Gastrocnemius medialis (tissue), 4 donors: Measurements from ENCODE around the gene GARIN1A. TPM values are rescaled to one million over a fixed set of nuclear protein-coding genes. Genes with fewer than 3 reads are reported as not detected.
"Not testable (repeated sequence)": the region's sequence is repeated elsewhere in the genome, so short reads cannot be mapped to it uniquely, and the experiment has no call there.

ENCODE experiments used
- ATAC-seq, 2 donors: fragments of 150-250 bp; one replicate each; pipeline ENCODE4 v1.9.1; 2016
- DNase-seq, 2 donors: peaks; one replicate each; pipeline ENCODE4 v3.0.0-alpha.2; 2019
- H3K27ac ChIP-seq, 4 donors: fragments of 200-600 bp; sonication (generic); 1 replicate in 1 of 4; 2 replicates in 3 of 4; pipeline ENCODE4 v1.5.1; 2016 to 2018; ENCODE audit warnings: mild to moderate bottlenecking in 2 of 4, moderate library complexity in 1 of 4
- H3K27me3 ChIP-seq, 3 donors: fragments of 200-600 bp; sonication (generic) in 2 of 3; 1 replicate in 1 of 3; 2 replicates in 2 of 3; pipeline versions ENCODE4 v1.5.1 to v1.6.0; 2016 to 2019; ENCODE audit warnings: mild to moderate bottlenecking in 1 of 3, moderate library complexity in 1 of 3
- H3K36me3 ChIP-seq, 2 donors: fragments of 200-600 bp; sonication (generic) in 1 of 2; one replicate each; pipeline ENCODE4 v1.5.1; 2017 to 2018
- H3K4me1 ChIP-seq, 2 donors: fragments of 200-600 bp; sonication (generic) in 1 of 2; one replicate each; pipeline ENCODE4 v1.5.1; 2016 to 2017; ENCODE audit warnings: mild to moderate bottlenecking in 2 of 2
- H3K4me3 ChIP-seq, 4 donors: fragments of 200-600 bp; sonication (generic) in 3 of 4; 1 replicate in 1 of 4; 2 replicates in 3 of 4; pipeline ENCODE4 v1.5.1; 2016 to 2019; ENCODE audit warnings: mild to moderate bottlenecking in 2 of 4
- H3K9me3 ChIP-seq, 3 donors: fragments of 200-600 bp; sonication (generic) in 2 of 3; 1 replicate in 1 of 3; 2 replicates in 2 of 3; pipeline ENCODE4 v1.5.1; 2016 to 2019
- CTCF ChIP-seq, 5 experiments: fragments of 450-650 bp in 3 of 5; fragments of 200-600 bp in 2 of 5; sonication (generic) in 2 of 5; IDR thresholded peaks in 4 of 5; conservative IDR thresholded peaks in 1 of 5; 1 replicate in 4 of 5; 2 replicates in 1 of 5; pipeline ENCODE4 v1.5.1; 2016 to 2019; ENCODE audit warnings: antibody characterized with exemption in 5 of 5, mild to moderate bottlenecking in 3 of 5, moderate library complexity in 3 of 5
- POLR2A ChIP-seq, 2 donors: fragments of 450-650 bp; IDR thresholded peaks; one replicate each; pipeline ENCODE4 v1.6.1; 2017; ENCODE audit warnings: antibody characterized with exemption in 2 of 2, mild to moderate bottlenecking in 2 of 2, moderate library complexity in 2 of 2
- in situ Hi-C, 4 donors: fragments of 200-750 bp; cut with MboI; loops; one replicate each; pipeline versions ENCODE4 v1.15.0 to v1.8.0; 2017; ENCODE audit warnings: low sequenced_read_pairs in 4 of 4
- intact Hi-C: fragments of 100-400 bp; cut with DNase I; formaldehyde crosslinking; loops from one replicate; pipeline ENCODE4 v1.15.1; 2023; ENCODE audit warnings: low total_unique reads
- total RNA-seq, 4 donors: library from RNA; depleted of rRNA; stranded (reverse); fragments of >200 nt; gene quantifications; one replicate each; pipeline versions ENCODE4 v1.1.0 to v1.2.3, GENCODE V29; 2016

Gene GARIN1A
- 1 to 10 TPM in 2 of 4 donors, under 1 TPM in 2; 0.13 to 1.6 (median 0.76) TPM for total RNA-seq

- H3K9me3 ChIP-seq: no peaks in the 10 kb centered on the region
- no peaks in the 10 kb centered on the region for H3K36me3 ChIP-seq
- H3K27me3 ChIP-seq: no peaks in the 10 kb centered on the region
- no peak within 1 kb of the TSS for H3K27ac ChIP-seq
- H3K4me3 ChIP-seq: no peak within 1 kb of the TSS
- in situ Hi-C loops (no loop called here), intact Hi-C loops (no loop called here)
- H3K4me1 ChIP-seq: peaks cover 7 to 13% of the 10 kb centered on the region in 2 donors
- DNase-seq (no peak), ATAC-seq (no peak)
- TF ChIP-seq CTCF (IDR thresholded peaks at IDR 0.05 in 4 of 5, conservative IDR thresholded peaks at IDR 0.05 in 1 of 5) (no peak), POLR2A (IDR thresholded peaks at IDR 0.05) (no peak)
Measured at GRCh38 chr7:128671992-128672391, at the start of gene GARIN1A. Gene GARIN1A (plus strand): TSS chr7:128672292. CDS start chr7:128672398, 106 bp downstream.

GRCh38 chr7:128627124-128627523, 45.0 kb upstream of the GARIN1A start:
- DNase-seq, in situ Hi-C loops, H3K27me3 ChIP-seq, H3K9me3 ChIP-seq, intact Hi-C loops, H3K4me1 ChIP-seq, H3K4me3 ChIP-seq, H3K27ac ChIP-seq, ATAC-seq: not testable (repeated sequence)
- H3K36me3 ChIP-seq: peaks cover 0 to 55% of the 10 kb centered on the region in 2 donors

- DNase-seq, H3K4me1 ChIP-seq, H3K9me3 ChIP-seq, H3K4me3 ChIP-seq, intact Hi-C loops, H3K27me3 ChIP-seq, in situ Hi-C loops, ATAC-seq, H3K27ac ChIP-seq: not testable (repeated sequence)
- H3K36me3 ChIP-seq: peaks cover 0 to 35% of the 10 kb centered on the region in 2 donors
Measured at GRCh38 chr7:128633915-128634314, 38.2 kb upstream of the GARIN1A start.

- H3K9me3 ChIP-seq, H3K4me3 ChIP-seq, H3K4me1 ChIP-seq, ATAC-seq, H3K27ac ChIP-seq, in situ Hi-C loops, DNase-seq, H3K27me3 ChIP-seq, intact Hi-C loops: not testable (repeated sequence)
- peaks cover 0 to 28% of the 10 kb centered on the region in 2 donors for H3K36me3 ChIP-seq
Measured at GRCh38 chr7:128645206-128645605, 26.9 kb upstream of the GARIN1A start.

GRCh38 chr7:128645844-128646243, 26.2 kb upstream of the GARIN1A start:
- H3K4me1 ChIP-seq, H3K27me3 ChIP-seq, H3K27ac ChIP-seq, H3K4me3 ChIP-seq, H3K9me3 ChIP-seq, DNase-seq, ATAC-seq, intact Hi-C loops, in situ Hi-C loops: not testable (repeated sequence)
- peaks cover 0 to 22% of the 10 kb centered on the region in 2 donors for H3K36me3 ChIP-seq

- H3K27me3 ChIP-seq, DNase-seq, intact Hi-C loops, ATAC-seq, H3K4me3 ChIP-seq, H3K27ac ChIP-seq, H3K4me1 ChIP-seq, in situ Hi-C loops, H3K9me3 ChIP-seq: not testable (repeated sequence)
- peaks cover 0 to 19% of the 10 kb centered on the region in 2 donors for H3K36me3 ChIP-seq
Measured at GRCh38 chr7:128646877-128647276, 25.2 kb upstream of the GARIN1A start.

GRCh38 chr7:128651096-128651495, 21.0 kb upstream of the GARIN1A start:
- intact Hi-C loops: not testable (repeated sequence)

GRCh38 chr7:128652606-128653005, 19.5 kb upstream of the GARIN1A start:
- DNase-seq, in situ Hi-C loops, H3K4me3 ChIP-seq, H3K9me3 ChIP-seq, ATAC-seq, H3K27me3 ChIP-seq, intact Hi-C loops, H3K4me1 ChIP-seq: not testable (repeated sequence)
- peak overlapping the region in 3 of 4 donors; percentile 31 to 71 (median 58) for H3K27ac ChIP-seq
- peaks cover 0 to 12% of the 10 kb centered on the region in 2 donors for H3K36me3 ChIP-seq

More at GRCh38 chr7:128651096-128651495, 21.0 kb upstream of the GARIN1A start:
- H3K4me1 ChIP-seq, H3K9me3 ChIP-seq, ATAC-seq, H3K27me3 ChIP-seq, in situ Hi-C loops, H3K4me3 ChIP-seq: not testable (repeated sequence)
- peak overlapping the region in 2 of 4 donors; percentile 49 to 56 for H3K27ac ChIP-seq
- DNase-seq: peak in 1 of 2 donors; percentile 25
- H3K36me3 ChIP-seq: peaks cover 0 to 12% of the 10 kb centered on the region in 2 donors

GRCh38 chr7:128653197-128653596, 18.9 kb upstream of the GARIN1A start:
- Histone ChIP-seq H3K36me3 (peaks cover 0 to 12% of the 10 kb centered on the region in 2 donors), H3K27ac (peak overlapping the region in 1 of 4 donors; percentile 55)
- H3K4me1 ChIP-seq, in situ Hi-C loops, intact Hi-C loops, H3K27me3 ChIP-seq, H3K4me3 ChIP-seq, ATAC-seq, H3K9me3 ChIP-seq: not testable (repeated sequence)
- DNase-seq: peak in 1 of 2 donors; percentile 20

- ATAC-seq, H3K4me3 ChIP-seq, in situ Hi-C loops, H3K27me3 ChIP-seq, H3K4me1 ChIP-seq, DNase-seq, H3K9me3 ChIP-seq, intact Hi-C loops: not testable (repeated sequence)
- H3K27ac ChIP-seq: peak overlapping the region in 1 of 4 donors; percentile 43
- peaks cover 0 to 12% of the 10 kb centered on the region in 2 donors for H3K36me3 ChIP-seq
Measured at GRCh38 chr7:128654080-128654479, 18.0 kb upstream of the GARIN1A start.

GRCh38 chr7:128654501-128654900, 17.6 kb upstream of the GARIN1A start:
- intact Hi-C loops, H3K27me3 ChIP-seq, in situ Hi-C loops, H3K4me3 ChIP-seq, H3K9me3 ChIP-seq, H3K4me1 ChIP-seq, ATAC-seq: not testable (repeated sequence)
- peaks cover 0 to 12% of the 10 kb centered on the region in 2 donors for H3K36me3 ChIP-seq
- DNase-seq: peak in 1 of 2 donors; percentile 25
- peak overlapping the region in 1 of 4 donors; percentile 43 for H3K27ac ChIP-seq
